Measurements from ENCODE around the gene LTB4R2. TPM values are rescaled to one million over a fixed set of nuclear protein-coding genes. Genes with fewer than 3 reads are reported as not detected.

The LTB4R2 gene
- total RNA-seq, 1 donor from 2014 or later, result 1.8 TPM

GRCh38 chr14:24329073-24329663 lies 19.2 kb downstream of the LTB4R2 start:
- Histone ChIP-seq H3K79me2 (ENCODE audit: low read depth) (no peaks in the 10 kb centered on the region), H3K4me3 (no peak overlapping the region), H3F3A (ENCODE audit: low read depth) (peaks cover 22% of the 10 kb centered on the region), H2AFZ (replicated peaks) (no peak overlapping the region), H3K27ac (no peak overlapping the region), H4K20me1 (ENCODE audit: low read depth) (peaks cover 7% of the 10 kb centered on the region), H3K36me3 (no peaks in the 10 kb centered on the region), H3K4me2 (no peak overlapping the region), H3K4me1 (peaks cover 4% of the 10 kb centered on the region), H3K9me3 (ENCODE audit: low read depth) (no peaks in the 10 kb centered on the region), H3K27me3 (peaks cover 59% of the 10 kb centered on the region), H3K9ac (no peak overlapping the region)
- no peak overlapping the region for H3K27ac Mint-ChIP-seq
- no peak overlapping the region for H3K4me3 Mint-ChIP-seq
- H3K36me3 Mint-ChIP-seq, result no peaks in the 10 kb centered on the region
- peaks cover 10% of the 10 kb centered on the region for H3K4me1 Mint-ChIP-seq
- H3K27me3 Mint-ChIP-seq (ENCODE audit: insufficient read depth, low read depth), result peaks cover 46% of the 10 kb centered on the region
- H3K9me3 Mint-ChIP-seq, result no peaks in the 10 kb centered on the region
- DNase-seq (ENCODE audit: low spot score), result no peak
- no peak for TF ChIP-seq EZH2 (IDR thresholded peaks at IDR 0.05)
- no peak for TF ChIP-seq EZH2phosphoT487 (IDR thresholded peaks at IDR 0.05)
- TF ChIP-seq, protein P1, sequence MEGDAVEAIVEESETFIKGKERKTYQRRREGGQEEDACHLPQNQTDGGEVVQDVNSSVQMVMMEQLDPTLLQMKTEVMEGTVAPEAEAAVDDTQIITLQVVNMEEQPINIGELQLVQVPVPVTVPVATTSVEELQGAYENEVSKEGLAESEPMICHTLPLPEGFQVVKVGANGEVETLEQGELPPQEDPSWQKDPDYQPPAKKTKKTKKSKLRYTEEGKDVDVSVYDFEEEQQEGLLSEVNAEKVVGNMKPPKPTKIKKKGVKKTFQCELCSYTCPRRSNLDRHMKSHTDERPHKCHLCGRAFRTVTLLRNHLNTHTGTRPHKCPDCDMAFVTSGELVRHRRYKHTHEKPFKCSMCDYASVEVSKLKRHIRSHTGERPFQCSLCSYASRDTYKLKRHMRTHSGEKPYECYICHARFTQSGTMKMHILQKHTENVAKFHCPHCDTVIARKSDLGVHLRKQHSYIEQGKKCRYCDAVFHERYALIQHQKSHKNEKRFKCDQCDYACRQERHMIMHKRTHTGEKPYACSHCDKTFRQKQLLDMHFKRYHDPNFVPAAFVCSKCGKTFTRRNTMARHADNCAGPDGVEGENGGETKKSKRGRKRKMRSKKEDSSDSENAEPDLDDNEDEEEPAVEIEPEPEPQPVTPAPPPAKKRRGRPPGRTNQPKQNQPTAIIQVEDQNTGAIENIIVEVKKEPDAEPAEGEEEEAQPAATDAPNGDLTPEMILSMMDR (IDR thresholded peaks at IDR 0.05), result no peak

DNA sequence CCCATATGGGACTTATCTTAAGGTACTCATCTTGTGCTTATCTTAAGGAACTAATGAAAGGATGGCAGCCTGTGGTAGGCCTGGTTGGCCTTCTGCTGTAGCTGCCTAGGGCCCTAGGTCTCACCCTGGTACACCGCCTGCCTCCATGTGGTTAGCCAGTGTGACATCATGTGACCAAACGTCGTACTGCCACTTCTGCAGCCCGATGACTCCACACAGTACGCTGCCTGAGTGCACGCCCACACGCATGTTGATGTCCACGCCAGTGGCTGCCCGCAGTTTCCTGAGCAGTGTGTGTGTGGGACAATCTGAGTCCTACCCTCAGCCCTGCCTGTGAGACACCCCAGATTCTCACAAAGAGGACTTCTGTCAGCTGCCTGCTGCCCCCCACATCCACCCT lies 19.8 kb downstream of the LTB4R2 start:
- Mint-ChIP-seq H3K27me3 (ENCODE audit: insufficient read depth, low read depth) (peaks cover 48% of the 10 kb centered on the region), H3K27ac (no peak overlapping the region), H3K4me1 (peaks cover 9% of the 10 kb centered on the region), H3K9me3 (no peaks in the 10 kb centered on the region), H3K36me3 (no peaks in the 10 kb centered on the region), H3K4me3 (no peak overlapping the region)
- no peaks in the 10 kb centered on the region for H3K36me3 ChIP-seq
- peaks cover 4% of the 10 kb centered on the region for H3K4me1 ChIP-seq
- no peak overlapping the region for H2AFZ ChIP-seq (replicated peaks)
- no peak overlapping the region for H3K4me2 ChIP-seq
- DNase-seq (ENCODE audit: low spot score), result no peak
- peaks cover 22% of the 10 kb centered on the region for H3F3A ChIP-seq (ENCODE audit: low read depth)
- H3K27me3 ChIP-seq, result peaks cover 65% of the 10 kb centered on the region
- H4K20me1 ChIP-seq (ENCODE audit: low read depth), result peaks cover 7% of the 10 kb centered on the region
- no peaks in the 10 kb centered on the region for H3K9me3 ChIP-seq (ENCODE audit: low read depth)
- H3K27ac ChIP-seq, result no peak overlapping the region
- no peak overlapping the region for H3K9ac ChIP-seq
- H3K79me2 ChIP-seq (ENCODE audit: low read depth), result no peaks in the 10 kb centered on the region
- H3K4me3 ChIP-seq, result no peak overlapping the region
- no peak for TF ChIP-seq EZH2phosphoT487 (IDR thresholded peaks at IDR 0.05)
- no peak for TF ChIP-seq EZH2 (IDR thresholded peaks at IDR 0.05)
- TF ChIP-seq, protein P1 (IDR thresholded peaks at IDR 0.05), result no peak

DNA sequence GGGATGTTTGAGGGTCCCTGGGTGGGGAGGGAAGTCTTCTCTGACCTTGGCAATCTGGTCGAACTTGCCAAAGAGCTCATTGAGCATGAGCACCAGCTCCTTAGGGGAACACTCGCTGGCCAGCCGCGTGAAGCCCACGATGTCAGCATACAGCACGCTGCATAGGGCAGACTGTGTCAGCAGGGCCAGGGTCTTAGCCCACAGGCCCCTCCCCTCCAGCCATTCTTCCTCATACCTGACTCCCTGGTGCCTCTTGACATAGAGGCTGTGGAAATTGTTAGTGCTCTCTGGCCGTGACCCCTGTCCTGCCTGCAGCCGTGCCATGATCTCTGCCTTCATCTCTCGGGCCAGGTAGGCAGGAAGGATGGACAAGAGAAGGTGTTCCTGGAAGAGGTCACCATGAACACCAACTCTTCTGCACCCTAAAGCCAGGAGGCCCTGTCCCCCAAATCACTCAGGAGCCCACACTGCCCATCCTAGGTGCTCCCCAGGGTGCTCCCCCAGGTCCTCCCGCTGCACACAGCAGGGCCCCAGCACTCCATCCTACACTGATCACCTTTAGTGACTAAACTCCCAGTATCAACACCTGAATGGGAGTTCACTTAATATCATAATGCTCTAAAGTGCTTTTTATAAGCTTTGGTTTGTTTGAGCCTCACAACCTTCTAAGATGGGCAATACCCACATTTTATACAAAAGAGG lies 21.2 kb downstream of the LTB4R2 start:
- Histone ChIP-seq H4K20me1 (ENCODE audit: low read depth) (peaks cover 7% of the 10 kb centered on the region), H3F3A (ENCODE audit: low read depth) (peaks cover 22% of the 10 kb centered on the region), H3K9ac (no peak overlapping the region), H3K27ac (no peak overlapping the region), H3K27me3 (peaks cover 79% of the 10 kb centered on the region), H2AFZ (replicated peaks) (no peak overlapping the region), H3K9me3 (ENCODE audit: low read depth) (no peaks in the 10 kb centered on the region), H3K4me3 (no peak overlapping the region), H3K4me2 (no peak overlapping the region), H3K4me1 (peaks cover 4% of the 10 kb centered on the region), H3K36me3 (no peaks in the 10 kb centered on the region), H3K79me2 (ENCODE audit: low read depth) (no peaks in the 10 kb centered on the region)
- no peak for DNase-seq (ENCODE audit: low spot score)
- Mint-ChIP-seq H3K27ac (no peak overlapping the region), H3K4me3 (no peak overlapping the region), H3K9me3 (peaks cover 4% of the 10 kb centered on the region), H3K36me3 (no peaks in the 10 kb centered on the region), H3K27me3 (ENCODE audit: insufficient read depth, low read depth) (peaks cover 55% of the 10 kb centered on the region), H3K4me1 (peaks cover 14% of the 10 kb centered on the region)
- TF ChIP-seq EZH2 (IDR thresholded peaks at IDR 0.05) (no peak), EZH2phosphoT487 (IDR thresholded peaks at IDR 0.05) (no peak)
- TF ChIP-seq, protein P1 (IDR thresholded peaks at IDR 0.05), result no peak
